Subcutaneous abdominal adipose tissue (tissue), 5 donors: ENCODE measurements around the gene HYAL1.
"Not testable (repeated sequence)": the region's sequence is repeated elsewhere in the genome, so short reads cannot be mapped to it uniquely, and the experiment has no call there.

Experiments
- H3K27ac ChIP-seq: one replicate; pipeline ENCODE4 v1.7.0; 2013; ENCODE audit warnings: low read depth, mild to moderate bottlenecking, inconsistent platforms, low read length, moderate library complexity
- H3K27me3 ChIP-seq, 5 donors: one replicate each; pipeline ENCODE4 v1.7.0; 2013; ENCODE audit warnings: low read length in 5 of 5, inconsistent platforms in 1 of 5; ENCODE audit not compliant: control insufficient read depth in 5 of 5, insufficient read depth in 4 of 5
- H3K36me3 ChIP-seq, 5 donors: one replicate each; pipeline ENCODE4 v1.7.0; 2013; ENCODE audit warnings: low read length in 5 of 5; ENCODE audit not compliant: control insufficient read depth in 5 of 5, insufficient read depth in 5 of 5
- H3K4me1 ChIP-seq, 5 donors: one replicate each; pipeline ENCODE4 v1.7.0; 2013; ENCODE audit warnings: low read length in 5 of 5, mild to moderate bottlenecking in 3 of 5, moderate library complexity in 1 of 5; ENCODE audit not compliant: control insufficient read depth in 5 of 5, insufficient read depth in 5 of 5
- H3K4me3 ChIP-seq, 5 donors: one replicate each; pipeline ENCODE4 v1.7.0; 2013; ENCODE audit warnings: low read length in 5 of 5, low read depth in 1 of 5
- H3K9ac ChIP-seq, 5 donors: one replicate each; pipeline ENCODE4 v1.7.0; 2013; ENCODE audit warnings: low read length in 5 of 5, mild to moderate bottlenecking in 4 of 5, moderate library complexity in 3 of 5
- H3K9me3 ChIP-seq, 5 donors: one replicate each; pipeline ENCODE4 v1.7.0; 2013; ENCODE audit warnings: low read length in 5 of 5; ENCODE audit not compliant: control insufficient read depth in 5 of 5
- donor health status: healthy.
- donor health status: healthy.
- donor health status: healthy.
- donor health status: healthy.
- donor health status: healthy.

Gene HYAL1

GRCh38 chr3:50319894-50320625 is 16.7 kb upstream of the HYAL1 start:
- peaks cover 31 to 83% (median 73%) of the 10 kb centered on the region in 5 donors for H3K4me1 ChIP-seq
- no peaks in the 10 kb centered on the region for H3K27me3 ChIP-seq
- peak overlapping the region; percentile 72 to 95 (median 84) for H3K9ac ChIP-seq
- peak overlapping the region; percentile 86 for H3K27ac ChIP-seq
- peak overlapping the region; percentile 76 to 97 (median 81) for H3K4me3 ChIP-seq
- no peaks in the 10 kb centered on the region for H3K9me3 ChIP-seq
- H3K36me3 ChIP-seq: peaks cover 0 to 46% (median 44%) of the 10 kb centered on the region in 5 donors

DNA sequence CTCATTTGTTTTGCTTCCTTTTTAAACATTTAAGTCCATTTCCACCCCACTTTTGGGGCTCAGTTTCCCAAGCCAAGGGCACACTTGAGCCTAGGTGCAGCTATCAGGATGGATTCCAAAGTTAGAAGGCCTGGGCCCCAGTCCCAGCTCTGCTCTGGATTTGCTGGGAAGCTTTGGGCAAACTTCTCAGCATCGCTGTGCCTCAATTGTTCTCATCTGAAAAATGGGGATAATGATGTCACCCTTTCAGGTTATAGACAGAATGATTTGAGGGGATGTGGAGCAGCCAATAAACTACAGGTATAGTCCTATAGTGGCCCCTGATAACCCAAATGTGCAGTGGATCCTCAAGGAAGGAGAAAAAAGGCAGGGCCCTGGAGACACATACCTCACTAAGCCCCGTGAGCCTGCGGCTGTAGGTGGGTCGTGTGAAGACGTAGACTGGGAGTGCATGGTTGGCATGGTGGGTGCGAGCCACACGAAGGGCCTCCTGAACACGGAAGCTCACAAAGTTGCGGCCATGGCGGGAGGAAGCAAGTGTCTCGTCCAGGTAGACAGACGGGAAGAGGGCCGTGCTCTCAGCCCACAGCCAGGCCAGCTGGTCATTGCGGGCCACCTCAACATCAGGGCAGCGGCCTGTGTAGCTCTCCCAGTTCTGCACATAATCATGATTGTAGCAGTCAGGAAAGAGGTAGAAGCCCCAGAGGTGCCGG is 16.0 kb upstream of the HYAL1 start:
- Histone ChIP-seq H3K4me1 (peaks cover 28 to 84% (median 73%) of the 10 kb centered on the region in 5 donors), H3K4me3 (peak overlapping the region; percentile 22 to 95 (median 79)), H3K27ac (no peak overlapping the region), H3K36me3 (peaks cover 0 to 54% (median 49%) of the 10 kb centered on the region in 5 donors), H3K9me3 (no peaks in the 10 kb centered on the region), H3K9ac (peak overlapping the region in 2 of 5 donors; percentile 10 to 53), H3K27me3 (no peaks in the 10 kb centered on the region)

DNA sequence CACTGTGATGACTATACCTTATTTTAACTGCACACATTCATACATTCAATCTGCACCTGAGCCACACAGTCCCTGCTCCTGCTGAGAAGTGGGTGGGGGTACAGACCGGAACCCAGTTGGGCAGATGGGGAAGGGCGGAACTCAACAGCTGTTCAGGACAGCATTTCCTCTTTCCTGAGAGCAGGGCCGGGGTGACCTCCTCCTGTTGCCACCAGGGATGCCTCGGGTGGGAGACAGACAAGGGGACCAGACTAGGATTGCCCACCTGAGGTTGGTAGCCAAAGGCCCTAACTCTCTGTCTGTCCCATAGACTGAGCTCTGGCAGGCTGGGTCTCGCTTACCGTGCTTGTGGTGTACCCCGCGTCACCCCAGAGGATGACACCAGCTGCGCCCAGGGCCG is 15.2 kb upstream of the HYAL1 start:
- peak overlapping the region in 2 of 5 donors; percentile 10 to 53 for H3K9ac ChIP-seq
- peaks cover 0 to 54% (median 49%) of the 10 kb centered on the region in 5 donors for H3K36me3 ChIP-seq
- H3K27me3 ChIP-seq: no peaks in the 10 kb centered on the region
- H3K9me3 ChIP-seq: no peaks in the 10 kb centered on the region
- H3K4me3 ChIP-seq: peak overlapping the region in 4 of 5 donors; percentile 22 to 95 (median 80)
- H3K4me1 ChIP-seq: peaks cover 26 to 82% (median 71%) of the 10 kb centered on the region in 5 donors
- no peak overlapping the region for H3K27ac ChIP-seq

GRCh38 chr3:50318163-50318562 is 14.8 kb upstream of the HYAL1 start:
- H3K36me3 ChIP-seq: peaks cover 0 to 54% (median 49%) of the 10 kb centered on the region in 5 donors
- H3K4me3 ChIP-seq: peak overlapping the region in 2 of 5 donors; percentile 79 to 81
- H3K27ac ChIP-seq: no peak overlapping the region
- H3K27me3 ChIP-seq: no peaks in the 10 kb centered on the region
- no peaks in the 10 kb centered on the region for H3K9me3 ChIP-seq
- H3K9ac ChIP-seq: peak overlapping the region in 2 of 5 donors; percentile 28 to 33
- H3K4me1 ChIP-seq: peaks cover 26 to 77% (median 66%) of the 10 kb centered on the region in 5 donors

DNA sequence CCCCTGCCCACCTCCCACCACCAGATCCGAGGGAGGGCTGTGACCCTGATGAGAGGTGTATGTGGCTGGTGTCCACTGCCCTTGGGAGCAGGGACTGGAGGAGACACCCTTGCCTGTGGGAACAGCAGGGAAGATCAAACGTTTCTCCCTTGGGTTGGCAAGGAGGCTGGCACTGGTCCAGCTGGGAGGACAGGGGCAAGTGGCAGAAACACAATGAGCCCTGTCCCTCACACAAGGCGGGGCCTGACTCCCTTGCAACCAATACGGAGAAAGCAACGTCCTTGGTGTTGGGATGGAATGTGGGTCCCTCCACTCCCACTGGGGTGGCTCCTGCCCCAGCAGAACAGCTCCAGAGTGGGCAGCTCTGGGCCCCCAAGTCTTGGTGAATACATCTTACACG is 13.9 kb upstream of the HYAL1 start:
- peak overlapping the region in 1 of 5 donors; percentile 53 for H3K9ac ChIP-seq

DNA sequence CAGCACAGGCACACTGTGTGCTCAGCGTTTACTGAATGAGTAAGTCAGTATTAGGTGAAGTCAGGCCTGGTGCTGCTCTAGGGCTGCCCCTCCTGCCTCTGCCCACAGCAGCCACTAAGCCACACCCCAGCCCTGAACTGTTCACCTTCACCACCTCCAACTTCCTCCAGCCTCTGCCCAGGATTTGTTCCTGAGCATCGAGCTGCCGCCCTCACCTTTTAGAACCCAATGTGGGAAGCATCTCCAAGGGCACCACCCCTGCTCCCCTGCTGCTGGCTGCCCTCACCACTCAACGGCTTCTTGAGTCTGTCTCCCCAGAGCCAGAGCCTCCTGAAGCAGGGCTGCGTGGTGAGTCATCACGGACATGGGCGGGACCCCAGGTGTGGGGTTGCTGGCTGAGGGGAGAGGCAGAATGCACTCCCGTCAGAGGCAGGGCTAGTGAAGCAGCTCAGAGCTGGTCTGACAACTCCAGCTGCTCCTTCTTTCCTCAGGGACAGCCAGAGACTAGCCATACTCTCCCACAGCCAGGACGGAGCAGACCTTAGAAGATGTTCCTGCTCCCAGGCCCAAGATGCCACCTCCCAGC is 13.4 kb upstream of the HYAL1 start:
- Histone ChIP-seq H3K36me3 (peaks cover 0 to 54% (median 49%) of the 10 kb centered on the region in 5 donors), H3K4me3 (no peak overlapping the region), H3K27ac (peak overlapping the region; percentile 23), H3K9ac (peak overlapping the region in 1 of 5 donors; percentile 53), H3K4me1 (peaks cover 26 to 63% (median 52%) of the 10 kb centered on the region in 5 donors), H3K27me3 (no peaks in the 10 kb centered on the region), H3K9me3 (no peaks in the 10 kb centered on the region)

More for the DNA sequence above, 13.9 kb upstream of the HYAL1 start:
- Histone ChIP-seq H3K9me3 (no peaks in the 10 kb centered on the region), H3K27me3 (no peaks in the 10 kb centered on the region), H3K27ac (peak overlapping the region; percentile 23), H3K36me3 (peaks cover 0 to 54% (median 49%) of the 10 kb centered on the region in 5 donors), H3K4me1 (peaks cover 26 to 68% (median 57%) of the 10 kb centered on the region in 5 donors), H3K4me3 (no peak overlapping the region)

DNA sequence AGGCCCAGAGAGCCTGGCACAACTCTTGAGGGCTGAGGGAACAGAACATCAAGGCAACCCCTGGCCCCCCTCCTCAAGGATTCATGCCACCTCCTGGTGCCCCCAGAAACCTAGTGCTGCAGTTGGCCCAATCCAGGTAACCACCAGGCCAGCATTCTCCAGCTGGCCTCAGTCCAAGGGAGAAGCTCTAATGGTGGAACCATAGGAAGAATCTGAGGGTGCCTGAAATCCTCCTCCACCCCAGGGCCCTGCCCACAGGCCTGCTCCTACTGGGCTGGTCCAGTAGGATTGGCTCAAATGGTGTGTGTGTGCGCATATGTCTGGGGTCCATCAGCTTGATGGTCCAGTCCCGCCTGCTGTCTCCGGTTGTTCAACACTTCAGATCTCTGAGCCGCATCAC is 11.4 kb upstream of the HYAL1 start:
- Histone ChIP-seq H3K9me3 (no peaks in the 10 kb centered on the region), H3K27me3 (no peaks in the 10 kb centered on the region), H3K4me3 (no peak overlapping the region), H3K4me1 (peaks cover 20 to 51% (median 42%) of the 10 kb centered on the region in 5 donors), H3K36me3 (peaks cover 0 to 51% (median 47%) of the 10 kb centered on the region in 5 donors), H3K27ac (peak overlapping the region; percentile 25), H3K9ac (no peak overlapping the region)

DNA sequence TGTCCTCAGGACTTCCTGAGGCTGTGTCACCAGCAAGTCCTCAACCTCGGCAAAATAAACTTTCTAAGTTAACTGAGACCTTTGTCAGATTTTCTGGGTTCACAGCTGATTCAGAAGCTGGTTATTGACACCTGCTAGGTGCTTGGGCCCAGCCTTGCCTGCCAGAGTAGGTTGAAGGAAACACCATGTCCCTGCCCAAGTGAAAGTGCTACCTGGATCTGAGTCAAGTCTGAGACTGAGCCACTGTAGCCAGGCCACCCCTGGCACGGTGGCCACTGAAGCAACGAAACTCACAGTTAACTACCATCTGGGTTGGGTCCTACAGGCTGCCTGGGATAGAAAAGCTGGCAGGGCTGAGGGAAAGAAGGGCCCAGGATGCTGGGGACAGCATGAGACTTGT is 11.0 kb upstream of the HYAL1 start:
- H3K9ac ChIP-seq: peak overlapping the region in 1 of 5 donors; percentile 5
- H3K4me1 ChIP-seq: peaks cover 16 to 46% (median 37%) of the 10 kb centered on the region in 5 donors
- no peaks in the 10 kb centered on the region for H3K27me3 ChIP-seq
- no peaks in the 10 kb centered on the region for H3K9me3 ChIP-seq
- peak overlapping the region; percentile 25 for H3K27ac ChIP-seq
- H3K36me3 ChIP-seq: peaks cover 0 to 46% (median 42%) of the 10 kb centered on the region in 5 donors
- H3K4me3 ChIP-seq: no peak overlapping the region

GRCh38 chr3:50312041-50312440 is 8.7 kb upstream of the HYAL1 start:
- H3K36me3 ChIP-seq: peaks cover 0 to 27% (median 20%) of the 10 kb centered on the region in 5 donors
- not testable (repeated sequence) for H3K27ac ChIP-seq, H3K9me3 ChIP-seq

More at GRCh38 chr3:50312041-50312440, 8.7 kb upstream of the HYAL1 start:
- H3K4me3 ChIP-seq, H3K9ac ChIP-seq, H3K27me3 ChIP-seq: not testable (repeated sequence)
- peaks cover 3 to 23% (median 17%) of the 10 kb centered on the region in 5 donors for H3K4me1 ChIP-seq
